ENCODE measurements around the gene LRIG1.
A peak's percentile ranks its signal among the peaks of the same experiment; 100 is the strongest.

Gene LRIG1

GRCh38 chr3:66481071-66482017, 19.5 kb downstream of the LRIG1 start:
- TF ChIP-seq CTCF (IDR thresholded peaks at IDR 0.05; ENCODE audit: unreplicated experiment in 3 of 3): no peak
- H3K4me1 Mint-ChIP-seq: peaks cover 71% of the 10 kb centered on the region
- H3K27ac Mint-ChIP-seq: peak overlapping the region; percentile 31 to 78 (median 68)
- no peaks in the 10 kb centered on the region for H3K36me3 Mint-ChIP-seq (ENCODE audit: low read depth)
- H3K4me3 Mint-ChIP-seq: no peak overlapping the region
- H3K27me3 Mint-ChIP-seq (ENCODE audit: low read depth): peaks cover 18% of the 10 kb centered on the region
- no peaks in the 10 kb centered on the region for H3K9me3 Mint-ChIP-seq

- Mint-ChIP-seq H3K4me3 (peak overlapping the region in 1 of 3 experiments; percentile 5), H3K36me3 (ENCODE audit: low read depth) (no peaks in the 10 kb centered on the region), H3K4me1 (peaks cover 64% of the 10 kb centered on the region), H3K27ac (peak overlapping the region; percentile 17 to 78 (median 42)), H3K27me3 (ENCODE audit: low read depth) (peaks cover 18% of the 10 kb centered on the region), H3K9me3 (no peaks in the 10 kb centered on the region)
- TF ChIP-seq CTCF (IDR thresholded peaks at IDR 0.05; ENCODE audit: unreplicated experiment in 3 of 3): no peak
These were observed 20.2 kb downstream of the LRIG1 start for GRCh38 chr3:66480666-66481065.

- Mint-ChIP-seq H3K4me1 (peaks cover 56% of the 10 kb centered on the region), H3K36me3 (ENCODE audit: low read depth) (no peaks in the 10 kb centered on the region), H3K4me3 (no peak overlapping the region), H3K27ac (peak overlapping the region in 2 of 3 experiments; percentile 60), H3K9me3 (no peaks in the 10 kb centered on the region), H3K27me3 (ENCODE audit: low read depth) (peaks cover 18% of the 10 kb centered on the region)
- TF ChIP-seq CTCF (IDR thresholded peaks at IDR 0.05; ENCODE audit: unreplicated experiment in 3 of 3): no peak
These were observed 21.3 kb downstream of the LRIG1 start for GRCh38 chr3:66479532-66479947.

- Mint-ChIP-seq H3K4me3 (peak overlapping the region in 1 of 3 experiments; percentile 31), H3K36me3 (ENCODE audit: low read depth) (no peaks in the 10 kb centered on the region), H3K27ac (peak overlapping the region in 2 of 3 experiments; percentile 60), H3K4me1 (peaks cover 54% of the 10 kb centered on the region), H3K27me3 (ENCODE audit: low read depth) (peaks cover 18% of the 10 kb centered on the region), H3K9me3 (no peaks in the 10 kb centered on the region)
- TF ChIP-seq CTCF (IDR thresholded peaks at IDR 0.05; ENCODE audit: unreplicated experiment in 3 of 3): no peak
These were observed 21.9 kb downstream of the LRIG1 start for GRCh38 chr3:66478960-66479359.

GRCh38 chr3:66477856-66478255, 23.0 kb downstream of the LRIG1 start:
- H3K4me3 Mint-ChIP-seq: no peak overlapping the region
- H3K36me3 Mint-ChIP-seq (ENCODE audit: low read depth): no peaks in the 10 kb centered on the region
- no peaks in the 10 kb centered on the region for H3K9me3 Mint-ChIP-seq
- H3K4me1 Mint-ChIP-seq: peaks cover 53% of the 10 kb centered on the region
- peak overlapping the region in 1 of 3 experiments; percentile 77 for H3K27ac Mint-ChIP-seq
- peaks cover 18% of the 10 kb centered on the region for H3K27me3 Mint-ChIP-seq (ENCODE audit: low read depth)
- TF ChIP-seq CTCF (IDR thresholded peaks at IDR 0.05; ENCODE audit: unreplicated experiment in 3 of 3): no peak

Data from nephron (organoid).